ENCODE results near the gene ATAT1. TPM values are rescaled to one million over a fixed set of nuclear protein-coding genes. Genes with fewer than 3 reads are reported as not detected.

The ATAT1 gene
- total and polyA plus RNA-seq, 2 of the 13 experiments (the other 11 are each of a cell fraction or from before 2014, with no cell fraction given) = 9.2 to 23.6 TPM

DNA sequence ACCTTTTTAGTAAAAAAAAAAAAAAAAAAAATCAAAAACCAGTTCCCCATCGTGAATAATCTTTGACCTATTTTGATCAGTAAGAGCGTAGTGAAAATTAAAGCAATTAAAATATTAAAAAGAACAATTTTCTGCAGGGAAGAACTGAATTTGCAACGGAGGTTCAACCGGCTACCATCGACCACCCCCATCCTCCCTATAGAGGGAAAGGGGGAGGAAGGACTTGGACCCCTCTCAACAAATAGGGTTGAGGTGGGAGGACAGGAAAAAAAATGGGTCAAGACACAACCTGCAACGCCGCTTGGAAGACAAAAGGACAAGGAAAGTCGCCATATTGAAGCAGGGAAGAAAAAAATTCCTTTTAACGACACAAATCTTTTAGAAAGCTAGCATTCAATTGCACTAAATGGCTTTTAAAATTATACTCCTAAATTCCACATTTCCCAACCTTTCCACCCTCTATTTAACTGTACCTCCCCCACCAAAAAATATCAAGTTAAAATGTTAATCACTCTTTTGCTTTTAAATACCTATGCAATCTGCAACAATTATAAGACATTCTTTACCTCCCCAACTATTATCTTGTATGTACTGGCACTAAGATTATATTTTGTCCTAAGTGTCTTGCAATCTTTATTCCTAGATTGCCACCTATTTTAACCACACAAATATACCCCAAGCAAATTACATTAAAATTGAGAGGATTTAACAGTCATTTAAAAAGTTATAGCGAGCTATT is 11.3 kb upstream of the ATAT1 start (continued):
- TF ChIP-seq TP53 (CRISPR knock-in tag; conservative IDR thresholded peaks at IDR 0.05) (no peak), PAF1 (CRISPR knock-in tag; IDR thresholded peaks at IDR 0.05) (peak; percentile 82), ZNF205 (CRISPR knock-in tag; IDR thresholded peaks at IDR 0.05) (0 out of 2 replicates have a peak, but pooled peaks have one; percentile 16), ZNF20 (CRISPR knock-in tag; IDR thresholded peaks at IDR 0.05) (peak; percentile 62; the same call in 1 of the 2 replicates), AGO2 (optimal IDR thresholded peaks at IDR 0.05; ENCODE audit: low read depth, low read length) (peak; percentile 98), ZNF12 (CRISPR knock-in tag; IDR thresholded peaks at IDR 0.05) (0 out of 2 replicates have a peak, but pooled peaks have one; percentile 22), KLF16 (CRISPR knock-in tag; IDR thresholded peaks at IDR 0.05) (peak in 1 of 2 experiments; percentile 70; a peak in 2 of 4 replicates), ZNF543 (CRISPR knock-in tag; IDR thresholded peaks at IDR 0.05) (peak; percentile 26; the same call in 1 of the 2 replicates), MBNL3 (CRISPR knock-in tag; conservative IDR thresholded peaks at IDR 0.05) (peak; percentile 86), ARNT (IDR thresholded peaks at IDR 0.05) (no peak), AHDC1 (CRISPR knock-in tag; IDR thresholded peaks at IDR 0.05; ENCODE audit: borderline replicate concordance) (no peak), HMGXB3 (CRISPR knock-in tag; IDR thresholded peaks at IDR 0.05; ENCODE audit: borderline replicate concordance) (peak; percentile 32; the same call in 1 of the 2 replicates), BRD4 (CRISPR knock-in tag; IDR thresholded peaks at IDR 0.05) (peak; percentile 20; the same call in 1 of the 2 replicates), TERF1 (CRISPR knock-in tag; IDR thresholded peaks at IDR 0.05) (no peak), ZNF317 (CRISPR knock-in tag; IDR thresholded peaks at IDR 0.05) (peak; percentile 6; the same call in 1 of the 2 replicates)
- TF ChIP-seq, protein P1, sequence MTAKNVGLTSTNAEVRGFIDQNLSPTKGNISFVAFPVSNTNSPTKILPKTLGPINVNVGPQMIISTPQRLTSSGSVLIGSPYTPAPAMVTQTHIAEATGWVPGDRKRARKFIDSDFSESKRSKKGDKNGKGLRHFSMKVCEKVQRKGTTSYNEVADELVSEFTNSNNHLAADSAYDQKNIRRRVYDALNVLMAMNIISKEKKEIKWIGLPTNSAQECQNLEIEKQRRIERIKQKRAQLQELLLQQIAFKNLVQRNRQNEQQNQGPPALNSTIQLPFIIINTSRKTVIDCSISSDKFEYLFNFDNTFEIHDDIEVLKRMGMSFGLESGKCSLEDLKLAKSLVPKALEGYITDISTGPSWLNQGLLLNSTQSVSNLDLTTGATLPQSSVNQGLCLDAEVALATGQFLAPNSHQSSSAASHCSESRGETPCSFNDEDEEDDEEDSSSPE (CRISPR knock-in tag; IDR thresholded peaks at IDR 0.05) = no peak; the same call in 1 of the 2 replicates
